ENCODE measurements around the gene FIBP.
A peak's percentile ranks its signal among the peaks of the same experiment; 100 is the strongest.

FIBP gene

GRCh38 chr11:65891219-65892136, 3.2 kb upstream of the FIBP start:
- peak; percentile 88 for DNase-seq (ENCODE audit: low read depth)

- peak; percentile 95 for DNase-seq (ENCODE audit: low read depth)
Observed at GRCh38 chr11:65890324-65891218, 2.3 kb upstream of the FIBP start, which contains the start of gene CCDC85B. Gene CCDC85B, plus strand, starts transcription at chr11:65890673. Its CDS starts 111 bp downstream, at chr11:65890784.

GRCh38 chr11:65887723-65888162, 528 bp downstream of the FIBP start:
- DNase-seq (ENCODE audit: low read depth), result peak; percentile 85

GRCh38 chr11:65886826-65887722, 1.2 kb downstream of the FIBP start:
- DNase-seq (ENCODE audit: low read depth), result peak; percentile 42

DNA sequence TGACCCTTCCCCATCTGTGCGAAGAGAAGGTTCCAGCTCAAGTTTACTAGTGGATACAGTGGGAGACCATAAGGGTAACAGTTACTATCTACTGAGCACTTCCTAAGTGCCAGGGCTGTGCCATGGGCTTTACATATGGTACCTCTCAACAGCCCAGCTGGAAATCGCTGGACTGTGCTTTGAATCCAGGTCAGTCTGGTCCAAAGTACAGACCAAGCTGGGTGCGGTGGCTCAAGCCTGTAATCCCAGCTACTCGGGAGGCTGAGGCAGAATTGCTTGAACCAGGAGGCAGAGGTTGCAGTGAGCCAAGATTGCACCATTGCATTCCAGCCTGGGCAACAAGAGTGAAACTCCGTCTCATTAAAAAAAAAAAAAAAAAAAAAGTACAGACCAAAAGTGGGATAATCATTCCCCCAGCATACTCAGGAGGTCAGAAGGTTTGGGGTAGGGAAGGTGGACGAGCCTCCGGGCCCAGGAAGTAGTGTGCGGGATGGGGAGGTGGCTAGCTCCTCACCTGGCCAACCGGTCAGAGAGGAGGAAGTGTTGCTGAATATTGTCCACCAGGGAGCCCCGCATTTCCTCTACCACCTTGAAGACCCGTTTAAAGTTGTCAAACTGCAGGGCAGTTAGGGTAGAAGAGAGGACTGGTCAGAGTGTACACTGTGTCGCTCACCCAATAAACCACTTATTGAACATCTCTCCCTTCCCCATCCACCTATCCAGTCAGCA, 2.3 kb downstream of the FIBP start:
- no peak for DNase-seq (ENCODE audit: low read depth)

DNA sequence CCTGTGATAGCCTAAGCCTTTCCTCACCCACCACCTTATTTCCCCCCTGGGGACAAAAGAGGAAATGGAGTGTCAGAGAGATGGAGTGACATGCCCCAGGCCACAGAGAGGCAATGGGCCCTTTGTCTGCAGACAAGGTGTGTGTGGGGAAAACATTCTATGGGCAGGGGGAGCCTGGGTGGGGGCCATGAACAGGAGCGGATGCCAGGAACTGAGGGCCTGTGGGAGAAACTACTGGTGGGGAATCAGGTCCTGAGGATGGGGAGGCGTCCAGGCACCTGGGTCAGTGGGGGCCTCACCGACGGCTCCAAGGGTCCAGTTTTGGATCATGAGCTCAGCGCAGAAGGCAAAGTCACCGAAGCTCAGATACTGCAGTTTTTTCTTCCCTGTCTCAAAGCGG, 3.0 kb downstream of the FIBP start:
- DNase-seq (ENCODE audit: low read depth), result no peak

- DNase-seq (ENCODE audit: low read depth), result peak; percentile 77
Observed at GRCh38 chr11:65884716-65885092, 3.6 kb downstream of the FIBP start.

DNA sequence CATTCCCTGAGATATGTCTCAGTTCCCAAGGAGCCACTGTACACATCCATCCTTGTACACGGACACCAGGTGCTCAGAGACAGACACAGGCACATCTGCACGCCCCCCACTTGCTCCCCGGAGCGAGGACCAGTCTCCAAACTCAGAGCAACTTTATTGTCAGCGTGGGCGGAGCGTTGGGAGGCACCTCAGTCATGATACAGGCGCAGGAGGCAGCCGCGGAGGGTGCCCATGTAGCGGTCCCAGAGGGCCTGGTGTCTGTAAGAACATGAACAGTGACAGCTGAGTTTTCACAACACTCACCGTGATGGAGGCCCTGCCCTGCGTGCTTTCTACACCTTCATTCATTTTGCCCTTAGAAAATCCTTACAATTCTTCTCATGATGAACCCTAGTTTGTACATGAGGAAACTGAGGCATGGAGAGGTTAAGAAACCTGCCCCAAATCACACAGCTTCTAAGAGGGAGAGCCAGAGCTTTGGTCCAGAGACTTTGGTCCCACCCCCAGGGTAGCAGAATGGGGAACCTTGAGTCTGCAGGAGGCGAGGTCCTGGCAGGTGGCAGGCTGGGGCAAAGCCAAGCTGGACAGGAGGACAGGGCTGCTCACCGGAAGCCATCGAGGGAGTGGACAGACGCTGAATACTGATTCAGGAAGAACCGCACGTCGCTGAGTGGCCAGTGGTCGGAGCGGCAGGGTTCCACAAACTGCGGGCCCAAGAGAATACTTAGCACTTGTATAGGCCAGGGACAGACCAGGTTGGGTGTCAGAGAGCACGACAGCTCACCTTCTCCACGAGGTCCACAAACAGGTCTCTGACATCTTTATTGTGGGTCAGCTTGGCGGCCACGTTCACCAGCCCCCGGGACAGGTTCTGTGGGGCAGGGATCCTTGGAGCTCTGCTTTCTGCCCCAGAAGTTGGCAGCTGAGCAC, 4.2 kb downstream of the FIBP start:
- no peak for DNase-seq (ENCODE audit: low read depth)

GRCh38 chr11:65883058-65883761, 5.1 kb downstream of the FIBP start:
- DNase-seq (ENCODE audit: low read depth), result no peak

GRCh38 chr11:65882120-65883057, 5.9 kb downstream of the FIBP start:
- DNase-seq (ENCODE audit: low read depth), result no peak

DNA sequence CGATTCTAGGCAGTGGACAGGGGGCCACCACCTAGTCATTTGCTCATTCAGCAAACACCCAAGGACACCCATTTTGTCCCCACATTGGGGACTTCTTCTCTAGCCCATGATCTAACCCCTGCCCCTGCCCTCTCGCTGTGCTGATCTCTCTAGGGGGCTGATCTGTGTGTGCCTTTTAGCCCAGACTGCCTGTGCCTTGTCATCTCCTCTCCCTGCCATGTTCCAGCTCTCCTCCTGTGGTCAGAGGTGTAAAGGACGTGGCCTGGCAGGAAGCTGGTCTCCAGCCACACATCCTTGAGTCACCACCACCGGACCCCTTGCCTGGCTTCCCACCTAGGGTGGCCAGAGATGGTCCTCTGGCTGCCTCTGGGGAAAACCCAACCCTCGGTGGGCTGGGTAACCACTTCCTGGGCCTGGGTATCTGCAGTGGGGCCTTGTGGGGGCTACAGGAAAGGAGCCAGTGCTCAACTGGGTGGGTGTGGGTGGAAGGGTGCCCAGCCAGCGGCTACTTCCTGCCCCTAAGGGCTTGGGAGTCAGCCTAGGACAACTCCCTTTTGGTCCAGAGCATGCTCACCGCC, 7.3 kb downstream of the FIBP start:
- peak; percentile 82 for DNase-seq (ENCODE audit: low read depth)

DNA sequence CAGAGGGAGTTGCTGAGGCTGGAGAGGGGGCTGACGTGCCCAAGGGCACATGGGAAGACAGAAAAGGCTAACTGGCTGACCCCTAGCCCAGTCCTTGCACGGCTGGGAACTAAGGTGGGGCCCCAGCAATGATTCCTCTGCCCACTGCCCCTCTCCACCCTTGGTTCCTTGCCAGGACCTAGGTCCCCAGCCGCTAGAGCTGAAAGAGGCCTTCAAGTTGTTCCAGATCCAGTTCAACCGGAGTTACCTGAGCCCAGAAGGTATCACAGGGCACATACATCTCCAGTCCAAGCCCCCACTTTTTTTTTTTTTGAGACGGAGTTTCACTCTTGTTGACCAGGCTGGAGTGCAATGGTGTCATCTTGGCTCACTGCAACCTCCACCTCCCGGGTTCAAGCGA, 8.2 kb downstream of the FIBP start:
- DNase-seq (ENCODE audit: low read depth), result no peak

- DNase-seq (ENCODE audit: low read depth), result no peak
Observed at GRCh38 chr11:65879617-65880016, 8.7 kb downstream of the FIBP start, which contains the start of gene CTSW. Gene CTSW, plus strand, starts transcription at chr11:65879837. Its CDS starts 18 bp downstream, at chr11:65879855.

DNA sequence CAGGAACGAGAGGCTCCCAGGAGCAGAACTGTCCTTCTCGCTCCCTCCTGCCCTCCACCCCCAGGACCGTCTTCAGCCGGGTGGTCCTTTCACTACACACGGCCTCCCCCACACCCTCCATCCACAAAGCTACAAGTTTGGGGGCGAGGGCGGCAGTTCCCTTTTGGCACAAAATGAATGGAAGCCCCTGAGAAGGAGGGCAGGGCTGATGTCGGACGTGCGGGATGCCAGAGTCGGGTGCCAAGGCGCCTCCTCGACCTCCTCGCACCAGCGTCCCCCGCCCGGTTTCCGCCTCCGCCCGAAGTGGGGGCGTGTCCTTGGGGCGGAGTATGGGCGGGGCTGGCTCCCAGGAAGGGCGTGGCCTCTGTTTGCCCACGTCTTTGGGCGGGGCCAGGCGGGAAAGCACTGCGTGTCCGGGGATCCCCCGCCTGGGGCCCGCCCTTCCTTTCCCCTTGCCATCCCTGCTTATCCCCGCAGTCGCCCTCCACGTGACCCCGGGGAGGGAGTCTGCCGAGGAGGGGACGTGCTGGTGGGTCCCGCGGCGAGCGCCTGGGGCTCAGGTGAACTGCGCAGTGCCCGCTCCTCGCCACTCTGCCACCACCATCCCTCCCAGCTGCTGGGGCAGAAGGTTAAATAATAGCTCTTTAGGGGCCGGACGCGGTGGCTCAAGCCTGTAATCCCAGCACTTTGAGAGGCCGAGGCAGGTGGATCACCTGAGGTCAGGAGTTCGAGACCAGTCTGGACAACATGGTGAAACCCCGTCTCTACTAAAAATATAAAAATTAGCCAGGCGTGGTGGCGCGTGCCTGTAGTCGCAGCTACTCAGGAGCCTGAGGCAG, 14.7 kb downstream of the FIBP start:
- peak; percentile 94 for DNase-seq (ENCODE audit: low read depth)

- DNase-seq (ENCODE audit: low read depth), result peak; percentile 53
Observed at GRCh38 chr11:65872586-65873317, 15.5 kb downstream of the FIBP start, which contains the start of gene EFEMP2. Gene EFEMP2, minus strand, starts transcription at chr11:65872800. Its CDS starts 446 bp downstream, at chr11:65872354.

Data from ELR (cell line).